Measurements from ENCODE around the gene SDF2L1.

GRCh38 chr22:21685164-21685513 lies 43.0 kb downstream of the SDF2L1 start:
- TF ChIP-seq CTCF (IDR thresholded peaks at IDR 0.05) (no peak), POLR2A (IDR thresholded peaks at IDR 0.05) (no peak), POLR2AphosphoS5 (IDR thresholded peaks at IDR 0.05) (no peak)
